ENCODE results near the gene SPG11.

Gene SPG11

GRCh38 chr15:44659056-44659455 lies 4.4 kb downstream of the SPG11 start:
- TF ChIP-seq YY1 (IDR thresholded peaks at IDR 0.05; ENCODE audit: insufficient read depth, insufficient read length), result no peak
- TF ChIP-seq ZNF274 (IDR thresholded peaks at IDR 0.05; ENCODE audit: low read depth, low read length), result no peak
- TF ChIP-seq SUZ12 (IDR thresholded peaks at IDR 0.05; ENCODE audit: extremely low read depth, insufficient read depth, insufficient read length), result no peak
- Histone ChIP-seq H3K4me1 (ENCODE audit: insufficient read depth, insufficient read length) (no peaks in the 10 kb centered on the region), H3K4me3 (ENCODE audit: insufficient read length, low read depth) (no peak overlapping the region), H3K27me3 (ENCODE audit: insufficient read depth, insufficient read length) (no peaks in the 10 kb centered on the region), H3K9ac (ENCODE audit: insufficient read length, low read depth) (no peak overlapping the region), H3K36me3 (ENCODE audit: insufficient read depth, insufficient read length, low read length) (peaks cover 35% of the 10 kb centered on the region), H3K9me3 (ENCODE audit: insufficient read depth, low read length) (no peaks in the 10 kb centered on the region)
- DNase-seq (ENCODE audit: low read depth, low spot score), result no peak

DNA sequence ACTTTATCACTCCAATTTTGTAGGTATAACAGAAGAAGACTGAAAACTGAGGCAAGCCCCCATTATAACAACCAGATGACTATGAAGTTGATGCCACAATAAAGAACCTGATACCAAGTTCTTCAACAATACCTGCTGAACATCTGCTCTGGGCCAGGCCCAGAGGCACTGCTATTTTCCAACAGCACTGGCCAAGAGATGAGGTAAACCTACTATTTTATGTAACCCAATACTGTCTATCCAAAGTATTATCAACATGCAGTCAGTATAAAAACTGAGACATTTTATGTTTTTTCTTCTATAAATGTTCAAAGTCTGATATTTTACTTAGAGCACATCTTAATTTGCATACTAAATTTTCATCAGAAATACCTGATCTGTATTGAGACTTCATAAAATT lies 6.1 kb downstream of the SPG11 start:
- Histone ChIP-seq H3K9ac (ENCODE audit: insufficient read length, low read depth) (no peak overlapping the region), H3K4me3 (ENCODE audit: insufficient read length, low read depth) (no peak overlapping the region), H3K36me3 (ENCODE audit: insufficient read depth, insufficient read length, low read length) (peaks cover 35% of the 10 kb centered on the region), H3K27me3 (ENCODE audit: insufficient read depth, insufficient read length) (no peaks in the 10 kb centered on the region), H3K9me3 (ENCODE audit: insufficient read depth, low read length) (no peaks in the 10 kb centered on the region), H3K4me1 (ENCODE audit: insufficient read depth, insufficient read length) (no peaks in the 10 kb centered on the region)
- TF ChIP-seq ZNF274 (IDR thresholded peaks at IDR 0.05; ENCODE audit: low read depth, low read length) (no peak), SUZ12 (IDR thresholded peaks at IDR 0.05; ENCODE audit: extremely low read depth, insufficient read depth, insufficient read length) (no peak), YY1 (IDR thresholded peaks at IDR 0.05; ENCODE audit: insufficient read depth, insufficient read length) (no peak)
- DNase-seq (ENCODE audit: low read depth, low spot score), result no peak

DNA sequence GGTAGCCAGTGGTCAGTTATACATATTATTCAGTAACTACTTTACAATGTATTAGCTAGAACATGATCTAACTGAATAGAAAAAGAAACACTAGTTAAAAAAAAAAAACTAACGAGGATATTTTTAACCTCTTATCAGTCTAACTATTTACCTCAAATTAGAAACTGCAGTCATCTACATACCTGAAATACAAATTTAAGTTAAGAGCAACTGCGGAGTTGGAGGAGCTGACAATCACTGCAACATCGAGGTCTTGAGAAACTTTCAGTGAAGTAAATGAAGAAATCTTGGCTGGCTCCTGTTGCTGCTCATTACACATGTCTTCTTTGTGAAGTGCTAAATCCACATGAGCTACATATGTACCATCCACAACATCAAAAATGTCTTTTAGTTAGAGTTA lies 6.5 kb downstream of the SPG11 start:
- no peaks in the 10 kb centered on the region for H3K27me3 ChIP-seq (ENCODE audit: insufficient read depth, insufficient read length)

GRCh38 chr15:44656298-44656697 lies 7.2 kb downstream of the SPG11 start:
- H3K36me3 ChIP-seq (ENCODE audit: insufficient read depth, insufficient read length, low read length), result peaks cover 42% of the 10 kb centered on the region
- H3K4me3 ChIP-seq (ENCODE audit: insufficient read length, low read depth), result no peak overlapping the region
- TF ChIP-seq YY1 (IDR thresholded peaks at IDR 0.05; ENCODE audit: insufficient read depth, insufficient read length) (no peak), SUZ12 (IDR thresholded peaks at IDR 0.05; ENCODE audit: extremely low read depth, insufficient read depth, insufficient read length) (no peak), ZNF274 (IDR thresholded peaks at IDR 0.05; ENCODE audit: low read depth, low read length) (no peak)
- no peak overlapping the region for H3K9ac ChIP-seq (ENCODE audit: insufficient read length, low read depth)
- no peaks in the 10 kb centered on the region for H3K27me3 ChIP-seq (ENCODE audit: insufficient read depth, insufficient read length)
- no peaks in the 10 kb centered on the region for H3K9me3 ChIP-seq (ENCODE audit: insufficient read depth, low read length)
- DNase-seq (ENCODE audit: low read depth, low spot score), result no peak
- H3K4me1 ChIP-seq (ENCODE audit: insufficient read depth, insufficient read length), result no peaks in the 10 kb centered on the region

More for the DNA sequence above, 6.5 kb downstream of the SPG11 start:
- Histone ChIP-seq H3K9ac (ENCODE audit: insufficient read length, low read depth) (no peak overlapping the region), H3K9me3 (ENCODE audit: insufficient read depth, low read length) (no peaks in the 10 kb centered on the region), H3K36me3 (ENCODE audit: insufficient read depth, insufficient read length, low read length) (peaks cover 38% of the 10 kb centered on the region), H3K4me1 (ENCODE audit: insufficient read depth, insufficient read length) (no peaks in the 10 kb centered on the region), H3K4me3 (ENCODE audit: insufficient read length, low read depth) (no peak overlapping the region)
- TF ChIP-seq YY1 (IDR thresholded peaks at IDR 0.05; ENCODE audit: insufficient read depth, insufficient read length) (no peak), ZNF274 (IDR thresholded peaks at IDR 0.05; ENCODE audit: low read depth, low read length) (no peak), SUZ12 (IDR thresholded peaks at IDR 0.05; ENCODE audit: extremely low read depth, insufficient read depth, insufficient read length) (no peak)
- DNase-seq (ENCODE audit: low read depth, low spot score), result no peak

DNA sequence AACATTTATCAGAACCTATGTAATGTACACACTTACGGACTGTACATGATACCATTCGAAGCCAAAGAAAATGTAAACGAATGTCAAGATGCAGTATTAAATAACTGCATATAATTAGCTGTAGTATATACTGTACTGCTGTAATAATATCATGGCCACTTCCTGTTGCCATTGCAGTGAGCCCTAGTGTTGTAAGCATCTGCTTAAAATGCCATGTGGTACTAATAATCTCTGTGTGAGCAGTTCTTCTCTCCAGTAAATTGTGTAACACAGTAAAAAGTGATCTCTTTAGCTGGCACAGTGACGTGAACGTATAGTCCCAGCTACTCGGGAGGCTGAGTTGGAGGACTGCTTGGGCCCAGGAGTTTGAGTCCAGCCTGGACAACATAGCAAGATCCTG lies 8.6 kb downstream of the SPG11 start:
- TF ChIP-seq YY1 (IDR thresholded peaks at IDR 0.05; ENCODE audit: insufficient read depth, insufficient read length) (no peak), SUZ12 (IDR thresholded peaks at IDR 0.05; ENCODE audit: extremely low read depth, insufficient read depth, insufficient read length) (no peak), ZNF274 (IDR thresholded peaks at IDR 0.05; ENCODE audit: low read depth, low read length) (no peak)
- Histone ChIP-seq H3K4me3 (ENCODE audit: insufficient read length, low read depth) (no peak overlapping the region), H3K27me3 (ENCODE audit: insufficient read depth, insufficient read length) (no peaks in the 10 kb centered on the region), H3K36me3 (ENCODE audit: insufficient read depth, insufficient read length, low read length) (peaks cover 41% of the 10 kb centered on the region), H3K9me3 (ENCODE audit: insufficient read depth, low read length) (no peaks in the 10 kb centered on the region), H3K4me1 (ENCODE audit: insufficient read depth, insufficient read length) (no peaks in the 10 kb centered on the region), H3K9ac (ENCODE audit: insufficient read length, low read depth) (no peak overlapping the region)
- DNase-seq (ENCODE audit: low read depth, low spot score), result no peak

GRCh38 chr15:44647637-44648036 lies 15.8 kb downstream of the SPG11 start:
- no peak for DNase-seq (ENCODE audit: low read depth, low spot score)
- peaks cover 38% of the 10 kb centered on the region for H3K36me3 ChIP-seq (ENCODE audit: insufficient read depth, insufficient read length, low read length)
- TF ChIP-seq YY1 (IDR thresholded peaks at IDR 0.05; ENCODE audit: insufficient read depth, insufficient read length) (no peak), ZNF274 (IDR thresholded peaks at IDR 0.05; ENCODE audit: low read depth, low read length) (no peak), SUZ12 (IDR thresholded peaks at IDR 0.05; ENCODE audit: extremely low read depth, insufficient read depth, insufficient read length) (no peak)

DNA sequence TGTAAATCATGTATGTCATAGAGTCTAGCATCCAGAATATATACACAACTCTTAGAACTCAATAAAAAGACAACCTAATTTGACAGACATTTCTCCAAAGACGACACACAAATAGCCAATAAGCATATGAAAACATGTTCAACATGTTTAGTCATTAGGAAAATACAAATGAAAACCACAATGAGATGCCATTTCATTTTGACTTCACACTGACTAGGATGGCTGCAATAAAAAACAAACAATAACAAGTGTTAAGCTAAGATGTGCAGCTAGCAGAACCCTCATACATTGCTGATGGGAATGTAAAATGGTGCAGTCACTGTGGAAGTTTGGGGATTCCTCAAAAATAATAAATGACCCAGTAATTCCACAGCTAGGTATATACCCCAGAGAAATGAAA lies 16.4 kb downstream of the SPG11 start:
- DNase-seq (ENCODE audit: low read depth, low spot score), result no peak
- Histone ChIP-seq H3K36me3 (ENCODE audit: insufficient read depth, insufficient read length, low read length) (peaks cover 36% of the 10 kb centered on the region), H3K4me1 (ENCODE audit: insufficient read depth, insufficient read length) (no peaks in the 10 kb centered on the region), H3K9ac (ENCODE audit: insufficient read length, low read depth) (no peak overlapping the region), H3K27me3 (ENCODE audit: insufficient read depth, insufficient read length) (no peaks in the 10 kb centered on the region), H3K4me3 (ENCODE audit: insufficient read length, low read depth) (no peak overlapping the region), H3K9me3 (ENCODE audit: insufficient read depth, low read length) (no peaks in the 10 kb centered on the region)
- no peak for TF ChIP-seq ZNF274 (IDR thresholded peaks at IDR 0.05; ENCODE audit: low read depth, low read length)
- no peak for TF ChIP-seq YY1 (IDR thresholded peaks at IDR 0.05; ENCODE audit: insufficient read depth, insufficient read length)
- no peak for TF ChIP-seq SUZ12 (IDR thresholded peaks at IDR 0.05; ENCODE audit: extremely low read depth, insufficient read depth, insufficient read length)

More at GRCh38 chr15:44647637-44648036, 15.8 kb downstream of the SPG11 start:
- no peaks in the 10 kb centered on the region for H3K9me3 ChIP-seq (ENCODE audit: insufficient read depth, low read length)
- H3K4me3 ChIP-seq (ENCODE audit: insufficient read length, low read depth), result no peak overlapping the region
- H3K27me3 ChIP-seq (ENCODE audit: insufficient read depth, insufficient read length), result no peaks in the 10 kb centered on the region
- H3K4me1 ChIP-seq (ENCODE audit: insufficient read depth, insufficient read length), result no peaks in the 10 kb centered on the region
- H3K9ac ChIP-seq (ENCODE audit: insufficient read length, low read depth), result no peak overlapping the region

Data from NT2/D1 (cell line).